OCI-LY7 (cell line): ENCODE data around the gene NKAIN2. TPM values are rescaled to one million over a fixed set of nuclear protein-coding genes. Genes with fewer than 3 reads are reported as not detected.

Source experiments
- BruUV-seq: library from RNA; stranded (reverse); fragments of 400-500 nt; replicated peaks from 2 replicates; lab custom pipeline; 2021; lab: Mats Ljungman, UMichigan
- CTCF ChIA-PET: fragments of 300-600 bp; sonication (Branson Sonifier 250); formaldehyde crosslinking; loops from one replicate; lab custom pipeline; 2022; ENCODE audit warnings: antibody characterized with exemption; ENCODE audit not compliant: unreplicated experiment; lab: Charles Lee
- POLR2A ChIA-PET: fragments of 300-600 bp; sonication (Branson Sonifier 250); formaldehyde crosslinking; loops from one replicate; lab custom pipeline; 2022; ENCODE audit warnings: antibody characterized with exemption; lab: Charles Lee
- DNase-seq: peaks from one replicate; pipeline ENCODE4 v3.0.0-alpha.2; 2015; ENCODE audit warnings: low spot score
- H2AFZ ChIP-seq: fragments of 200-600 bp; sonication (generic), shearing (Covaris generic); 2 replicates; pipeline ENCODE4 v1.6.1; 2014; ENCODE audit warnings: mild to moderate bottlenecking, antibody characterized with exemption, low read length, moderate library complexity
- H3K27ac ChIP-seq: fragments of 200-600 bp; sonication (generic); 2 replicates; pipeline ENCODE4 v1.5.1; 2014; ENCODE audit warnings: mixed run types, low read depth, mild to moderate bottlenecking, moderate library complexity, low read length, inconsistent platforms; ENCODE audit not compliant: poor library complexity, severe bottlenecking
- H3K36me3 ChIP-seq: fragments of 200-600 bp; sonication (generic); 2 replicates; pipeline ENCODE4 v1.6.1; 2014; ENCODE audit warnings: mild to moderate bottlenecking, antibody characterized with exemption, low read length, moderate library complexity, mixed read lengths; ENCODE audit not compliant: insufficient read depth
- H3K4me1 ChIP-seq: fragments of 200-600 bp; sonication (generic); 2 replicates; pipeline ENCODE4 v1.5.1; 2014; ENCODE audit warnings: mild to moderate bottlenecking, low read length; ENCODE audit not compliant: insufficient read depth, poor library complexity, severe bottlenecking
- H3K4me2 ChIP-seq: fragments of 200-600 bp; sonication (generic); 2 replicates; pipeline ENCODE4 v1.6.1; 2014; ENCODE audit warnings: mild to moderate bottlenecking, low read length
- H3K4me3 ChIP-seq: fragments of 200-600 bp; sonication (generic); 2 replicates; pipeline ENCODE4 v1.5.1; 2014; ENCODE audit warnings: mild to moderate bottlenecking, low read depth, low read length; ENCODE audit not compliant: poor library complexity, severe bottlenecking
- H3K79me2 ChIP-seq: fragments of 200-600 bp; sonication (generic); 2 replicates; pipeline ENCODE4 v1.6.1; 2016; ENCODE audit warnings: low read depth, mild to moderate bottlenecking, low read length, moderate library complexity, mixed read lengths; ENCODE audit not compliant: insufficient read depth
- H3K9me2 ChIP-seq: fragments of 200-600 bp; sonication (generic); 2 replicates; pipeline ENCODE4 v1.6.1; 2016; ENCODE audit warnings: mild to moderate bottlenecking, low read length, mixed read lengths; ENCODE audit not compliant: insufficient read depth
- H3K9me3 ChIP-seq: fragments of 200-600 bp; sonication (generic); 2 replicates; pipeline ENCODE4 v1.6.1; 2014; ENCODE audit warnings: mild to moderate bottlenecking, mixed run types, low read length, mixed read lengths
- H4K20me1 ChIP-seq: fragments of 200-600 bp; sonication (generic); 2 replicates; pipeline ENCODE4 v1.6.1; 2014; ENCODE audit warnings: mild to moderate bottlenecking, antibody characterized with exemption, low read length, moderate library complexity, mixed read lengths; ENCODE audit not compliant: insufficient read depth
- CTCF ChIP-seq: fragments of 200-600 bp; sonication (generic); conservative IDR thresholded peaks from 2 replicates; pipeline ENCODE4 v1.5.1; 2014; ENCODE audit warnings: mild to moderate bottlenecking, antibody characterized with exemption, low read length, moderate library complexity, mixed read lengths
- EZH2phosphoT487 ChIP-seq: fragments of 200-600 bp; sonication (generic); IDR thresholded peaks from 2 replicates; pipeline ENCODE4 v1.6.1; 2018; ENCODE audit warnings: low read depth, borderline replicate concordance, mild to moderate bottlenecking, mixed run types, antibody characterized with exemption, low read length, moderate library complexity, mixed read lengths
- intact Hi-C: fragments of 100-400 bp; cut with micrococcal nuclease; formaldehyde crosslinking; loops from one replicate; pipeline ENCODE4 v1.10.0; 2022; ENCODE audit not compliant: unreplicated experiment
- total RNA-seq, 2 experiments: library from RNA; depleted of rRNA in 1 of 2; stranded (reverse); fragments of >200 nt in 1 of 2; shearing (Covaris generic) in 1 of 2; gene quantifications; 2 replicates each; pipeline ENCODE4 v1.2.3, GENCODE V29; 2014 to 2022

The NKAIN2 gene
- total RNA-seq, 2 experiments from 2014 or later, result not detected

- no peak overlapping the region for H3K4me3 ChIP-seq
- no peaks in the 10 kb centered on the region for H3K36me3 ChIP-seq
- H4K20me1 ChIP-seq, result no peaks in the 10 kb centered on the region
- intact Hi-C loops, result no loop called here
- no peaks in the 10 kb centered on the region for H3K4me1 ChIP-seq
- ChIA-PET CTCF (no interaction called here), POLR2A (no interaction called here)
- H3K4me2 ChIP-seq, result no peak overlapping the region
- DNase-seq, result no peak
- no peaks in the 10 kb centered on the region for H3K9me2 ChIP-seq
- no peak overlapping the region for H3K27ac ChIP-seq
- H3K9me3 ChIP-seq, result no peaks in the 10 kb centered on the region
- no peak overlapping the region for H2AFZ ChIP-seq
- H3K79me2 ChIP-seq, result no peaks in the 10 kb centered on the region
- no peak for TF ChIP-seq CTCF
- no TSS peak for BruUV-seq
These were observed 232.7 kb downstream of the NKAIN2 start for GRCh38 chr6:124036384-124036783.

- H3K9me2 ChIP-seq, result no peaks in the 10 kb centered on the region
- no peak overlapping the region for H3K4me2 ChIP-seq
- H3K9me3 ChIP-seq, result no peaks in the 10 kb centered on the region
- no peaks in the 10 kb centered on the region for H3K79me2 ChIP-seq
- ChIA-PET CTCF (no interaction called here), POLR2A (interaction anchor here (1.8 kb wide), 1 partner anchor 10 kb away, joined by 3 read pairs; no protein-coding TSS in a partner anchor)
- H3K36me3 ChIP-seq, result no peaks in the 10 kb centered on the region
- intact Hi-C loops, result no loop called here
- H3K4me1 ChIP-seq, result no peaks in the 10 kb centered on the region
- BruUV-seq, result no TSS peak
- no peak overlapping the region for H3K4me3 ChIP-seq
- H2AFZ ChIP-seq, result no peak overlapping the region; the same call in 1 of the 2 replicates
- no peak for TF ChIP-seq CTCF
- TF ChIP-seq EZH2phosphoT487, result no peak
- DNase-seq, result no peak
- H4K20me1 ChIP-seq, result no peaks in the 10 kb centered on the region
- no peak overlapping the region for H3K27ac ChIP-seq
These were observed 237.0 kb downstream of the NKAIN2 start for GRCh38 chr6:124040655-124041054.

GRCh38 chr6:124052120-124052519 lies 248.5 kb downstream of the NKAIN2 start:
- ChIA-PET CTCF (no interaction called here), POLR2A (interaction anchor here (0.5 kb wide), 1 partner anchor 92 kb away, joined by 5 read pairs; no protein-coding TSS in a partner anchor)
- intact Hi-C loops, result no loop called here
- no TSS peak for BruUV-seq
- no peak for DNase-seq
- H3K27ac ChIP-seq, result no peak overlapping the region
- H3K4me3 ChIP-seq, result no peak overlapping the region
- no peaks in the 10 kb centered on the region for H3K36me3 ChIP-seq
- H3K79me2 ChIP-seq, result no peaks in the 10 kb centered on the region
- TF ChIP-seq EZH2phosphoT487, result no peak
- H3K9me2 ChIP-seq, result no peaks in the 10 kb centered on the region
- H3K4me2 ChIP-seq, result no peak overlapping the region
- no peaks in the 10 kb centered on the region for H4K20me1 ChIP-seq
- H2AFZ ChIP-seq, result no peak overlapping the region
- H3K4me1 ChIP-seq, result no peaks in the 10 kb centered on the region
- H3K9me3 ChIP-seq, result no peaks in the 10 kb centered on the region
